ENCODE measurements around the gene DTNBP1.

Gene DTNBP1

DNA sequence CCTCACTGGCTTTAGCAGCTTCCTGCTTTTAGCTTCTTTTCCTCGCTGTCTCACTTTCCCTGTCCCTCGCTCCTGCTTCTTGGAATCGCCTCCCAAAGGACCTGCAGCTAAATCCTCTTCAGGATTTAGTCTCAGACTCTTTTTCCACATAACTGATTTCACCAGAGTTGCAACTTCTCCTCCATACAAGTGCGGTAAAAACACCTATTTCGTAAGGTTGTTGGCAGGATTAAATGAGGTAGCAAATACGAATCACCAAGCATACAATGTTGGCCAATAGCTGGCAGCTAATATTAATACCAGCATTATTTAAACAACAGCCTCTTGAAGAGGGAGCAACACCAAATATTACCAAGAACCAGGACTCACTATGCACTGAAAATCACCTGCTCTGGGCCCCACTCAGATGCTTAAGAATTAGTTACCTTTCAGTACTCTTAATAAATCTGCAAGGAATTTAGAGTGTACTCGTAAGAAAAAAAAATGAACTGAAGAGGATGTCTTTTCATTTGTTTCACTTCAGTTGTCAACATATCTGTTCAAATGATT is 123.0 kb downstream of the DTNBP1 start:
- no peak for DNase-seq (ENCODE audit: insufficient read length, low spot score)
- no peak for TF ChIP-seq CTCF (IDR thresholded peaks at IDR 0.05; ENCODE audit: insufficient read depth, missing control alignments)
- no peak for FAIRE-seq

DNA sequence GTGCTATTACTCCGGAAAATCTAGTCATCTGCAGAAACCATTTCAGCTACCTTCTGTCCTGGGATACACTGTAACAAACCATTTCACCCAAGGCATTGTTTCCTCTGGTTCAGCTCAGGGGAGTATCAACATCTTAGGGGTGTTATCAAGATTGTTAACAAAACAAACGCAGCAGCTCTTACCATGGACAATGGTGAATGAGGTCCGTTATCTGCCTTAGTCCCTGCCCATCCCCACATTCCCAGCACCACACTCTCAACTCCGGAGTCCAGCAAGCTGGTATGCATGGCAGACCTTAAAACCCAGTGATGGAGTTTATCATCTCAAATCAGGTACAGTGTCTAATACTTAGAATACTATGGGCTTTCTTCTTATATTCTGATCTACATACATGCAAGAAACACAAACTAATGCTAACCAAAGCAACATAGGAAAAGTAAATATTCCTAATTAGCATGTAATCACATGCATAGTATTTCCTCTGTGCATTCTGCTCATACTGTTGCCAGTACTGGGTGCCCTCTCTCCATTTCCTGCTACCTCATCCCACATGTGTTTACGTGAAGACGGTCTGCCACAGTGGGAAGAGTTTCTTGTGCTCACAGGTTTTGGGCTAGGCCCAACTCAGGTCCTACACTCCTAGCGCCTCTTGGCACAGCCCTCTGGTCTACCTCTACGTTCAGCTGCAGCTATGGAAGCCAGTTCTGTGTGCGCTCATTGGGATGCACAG is 123.9 kb downstream of the DTNBP1 start:
- no peak for FAIRE-seq
- TF ChIP-seq CTCF (IDR thresholded peaks at IDR 0.05; ENCODE audit: insufficient read depth, missing control alignments) = no peak
- no peak for DNase-seq (ENCODE audit: insufficient read length, low spot score)

DNA sequence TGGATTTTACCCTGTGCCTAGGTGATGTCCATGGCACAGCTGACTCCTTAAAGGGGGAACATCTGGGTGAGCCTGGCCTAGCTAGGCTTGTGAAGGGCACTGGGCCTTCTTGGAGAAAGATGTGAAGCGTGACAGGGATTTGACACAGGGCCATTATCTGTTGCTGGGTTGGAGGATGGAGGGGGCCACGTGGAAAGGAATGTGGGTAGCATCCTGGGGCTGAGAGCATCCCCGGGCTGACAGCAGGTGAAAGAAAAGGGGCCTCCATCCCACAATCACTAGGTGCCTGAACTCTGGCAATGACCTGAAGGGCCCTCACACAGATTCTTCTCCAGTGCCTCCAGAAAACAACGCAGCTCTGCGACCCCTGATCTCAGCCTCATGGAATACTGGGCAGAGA is 124.7 kb downstream of the DTNBP1 start:
- FAIRE-seq (no peak), DNase-seq (ENCODE audit: insufficient read length, low spot score) (no peak)
- TF ChIP-seq CTCF (IDR thresholded peaks at IDR 0.05; ENCODE audit: insufficient read depth, missing control alignments) = no peak

DNA sequence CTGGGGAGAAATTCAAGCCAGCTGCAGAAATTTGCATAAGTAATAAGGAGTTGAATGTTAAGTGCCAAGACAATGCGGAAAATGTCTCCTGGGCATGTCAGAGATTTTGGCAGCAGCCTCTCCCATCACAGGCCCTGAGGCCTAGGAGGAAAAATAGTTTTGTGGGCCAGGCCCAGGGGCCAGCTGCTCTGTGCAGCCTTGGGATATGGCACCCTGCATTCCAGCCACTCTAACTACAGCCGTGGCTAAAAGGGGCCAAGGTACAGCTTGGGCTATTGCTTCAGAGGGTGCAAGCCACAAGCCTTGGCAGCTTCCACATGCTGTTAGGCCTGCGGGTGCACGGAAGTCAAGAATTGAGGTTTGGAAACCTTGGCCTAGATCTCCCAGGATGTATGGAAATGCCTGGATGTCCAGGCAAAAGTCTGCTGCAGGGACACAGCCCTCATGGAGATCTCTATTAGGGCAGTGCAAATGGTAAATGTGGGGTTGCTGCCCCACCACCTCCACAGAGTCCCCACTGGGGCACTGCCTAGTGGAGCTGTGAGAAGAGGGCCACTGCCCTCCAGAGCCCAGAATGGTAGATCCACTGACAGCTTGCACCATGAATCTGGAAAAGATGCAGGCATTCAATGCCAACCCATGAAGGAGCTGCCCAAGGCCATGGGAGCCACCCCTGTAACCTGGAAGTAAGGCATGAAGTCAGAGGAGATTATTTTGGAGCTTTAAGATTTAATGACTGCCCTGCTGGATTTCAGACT is 126.5 kb downstream of the DTNBP1 start:
- no peak for DNase-seq (ENCODE audit: insufficient read length, low spot score)
- FAIRE-seq = no peak
- no peak for TF ChIP-seq CTCF (IDR thresholded peaks at IDR 0.05; ENCODE audit: insufficient read depth, missing control alignments)

DNA sequence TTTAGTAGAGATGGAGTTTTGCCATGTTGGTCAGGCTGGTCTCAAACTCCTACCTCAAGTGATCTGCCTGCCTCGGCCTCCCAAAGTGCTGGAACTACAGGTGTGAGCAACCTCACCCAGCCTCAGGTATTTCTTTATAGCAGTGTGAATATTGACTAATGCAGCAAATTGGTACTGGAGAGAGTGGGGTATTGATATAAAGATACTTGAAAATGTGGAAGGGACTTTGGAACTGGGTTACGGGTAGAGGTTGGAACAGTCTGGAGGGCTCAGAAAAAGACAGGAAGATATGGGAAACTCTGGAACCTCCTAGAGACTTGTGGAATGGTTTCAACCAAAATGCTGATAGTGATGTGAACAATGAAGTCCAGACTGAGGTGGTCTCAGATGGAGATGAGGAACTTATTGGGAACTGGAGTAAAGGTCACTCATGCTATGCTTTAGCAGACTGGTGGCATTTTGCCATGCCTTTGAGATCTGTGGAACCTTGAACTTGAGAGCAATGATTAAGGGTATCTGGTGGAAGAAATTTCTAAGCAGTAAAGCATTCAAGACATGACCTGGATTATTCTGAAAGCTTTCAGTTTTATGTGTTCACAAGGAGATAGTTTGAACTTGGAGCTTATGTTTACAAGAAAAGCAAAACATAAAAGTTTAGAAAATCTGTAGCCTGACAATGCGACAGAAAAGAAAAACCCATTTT is 127.2 kb downstream of the DTNBP1 start:
- TF ChIP-seq CTCF (IDR thresholded peaks at IDR 0.05; ENCODE audit: insufficient read depth, missing control alignments) = no peak
- DNase-seq (ENCODE audit: insufficient read length, low spot score) = no peak
- no peak for FAIRE-seq

DNA sequence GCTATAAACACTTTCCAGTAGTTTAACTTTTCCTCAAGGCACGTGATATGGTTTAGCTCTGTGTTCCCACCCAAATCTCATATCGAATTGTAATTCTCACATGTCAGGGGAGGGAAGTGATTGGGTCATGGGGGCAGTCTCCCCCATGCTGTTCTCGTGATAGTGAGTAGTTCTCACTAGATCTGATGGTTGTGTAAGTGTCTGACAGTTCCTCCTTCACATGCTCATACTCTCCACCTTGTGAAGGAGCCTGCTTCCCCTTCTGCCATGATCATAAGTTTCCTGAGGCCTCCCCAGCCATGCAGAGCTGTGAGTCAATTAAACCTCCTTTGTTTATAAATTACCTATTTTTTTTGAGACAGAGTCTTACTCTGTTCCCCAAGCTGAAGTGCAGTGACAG is 127.9 kb downstream of the DTNBP1 start:
- TF ChIP-seq CTCF (IDR thresholded peaks at IDR 0.05; ENCODE audit: insufficient read depth, missing control alignments) = no peak
- DNase-seq (ENCODE audit: insufficient read length, low spot score) = no peak
- no peak for FAIRE-seq

All from D721Med (cell line).